GM13976 (cell line): ENCODE measurements around the gene C5orf63.
"Not testable (repeated sequence)": the region's sequence is repeated elsewhere in the genome, so short reads cannot be mapped to it uniquely, and the experiment has no call there.

Experiments used
- DNase-seq: peaks from one replicate; pipeline ENCODE4 v3.0.0; 2012; ENCODE audit warnings: low spot score
- CTCF ChIP-seq: IDR thresholded peaks from 2 replicates; pipeline ENCODE4 v1.5.1; 2012; ENCODE audit warnings: borderline replicate concordance, mild to moderate bottlenecking; ENCODE audit not compliant: insufficient read depth; ENCODE audit errors: extremely low read depth, missing control alignments, control extremely low read depth
- in situ Hi-C: fragments of 300-500 bp; cut with MboI; formaldehyde crosslinking; loops from one replicate; pipeline ENCODE4 v1.12.0; 2022; ENCODE audit warnings: low sequenced_read_pairs, mixed read lengths, inconsistent platforms; ENCODE audit not compliant: unreplicated experiment

C5orf63 gene

GRCh38 chr5:127063257-127063913 lies 9.9 kb downstream of the C5orf63 start:
- in situ Hi-C loops: no loop called here
- no peak for DNase-seq
- no peak for TF ChIP-seq CTCF

DNA sequence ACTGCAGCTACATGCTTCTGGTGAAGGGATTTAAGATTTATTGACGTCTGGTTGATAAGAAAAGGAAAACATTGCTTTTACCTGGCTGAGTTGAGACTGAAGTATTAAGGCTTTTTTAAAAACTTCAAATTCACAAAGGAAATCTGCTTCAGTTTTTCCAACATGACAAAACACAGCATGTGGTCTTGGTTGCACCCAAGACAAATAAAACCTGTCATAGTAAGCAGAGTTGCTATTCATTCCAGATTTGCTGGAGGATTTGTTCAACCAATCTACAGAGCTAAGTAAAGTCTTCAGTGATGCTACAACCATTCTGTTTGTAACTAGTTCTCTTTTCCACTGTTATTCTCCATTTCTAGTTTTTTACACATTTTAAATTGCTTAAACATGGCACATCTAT lies 11.3 kb downstream of the C5orf63 start:
- no peak for TF ChIP-seq CTCF
- in situ Hi-C loops: no loop called here
- no peak for DNase-seq

GRCh38 chr5:127061537-127061936 lies 11.8 kb downstream of the C5orf63 start:
- in situ Hi-C loops: no loop called here
- no peak for TF ChIP-seq CTCF

DNA sequence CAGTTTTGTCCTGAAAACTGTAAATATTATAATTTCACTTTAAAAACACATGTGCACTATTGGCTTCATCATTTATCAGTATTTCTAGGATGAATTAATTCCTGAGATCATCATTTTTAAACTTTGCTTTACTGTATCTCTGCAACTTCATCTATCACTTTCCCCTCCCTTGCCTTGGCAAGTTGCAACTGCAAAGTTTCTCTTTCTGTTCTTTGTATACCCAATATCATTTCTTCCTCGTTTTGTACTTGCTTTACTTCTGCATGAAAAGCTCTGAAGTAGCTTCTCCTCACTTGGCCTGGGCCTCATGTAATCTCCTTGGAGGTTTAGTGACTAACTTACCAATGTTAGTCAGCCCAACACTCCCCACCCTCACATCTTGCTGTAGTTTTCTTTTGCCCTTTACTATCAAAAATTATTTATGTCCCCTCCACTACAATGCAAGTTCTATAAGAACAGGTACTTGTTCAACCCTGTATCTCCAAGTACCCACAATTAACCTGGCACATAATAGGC lies 12.8 kb downstream of the C5orf63 start:
- in situ Hi-C loops: no loop called here
- TF ChIP-seq CTCF: no peak
- no peak for DNase-seq

More at GRCh38 chr5:127061537-127061936, 11.8 kb downstream of the C5orf63 start:
- DNase-seq: no peak

DNA sequence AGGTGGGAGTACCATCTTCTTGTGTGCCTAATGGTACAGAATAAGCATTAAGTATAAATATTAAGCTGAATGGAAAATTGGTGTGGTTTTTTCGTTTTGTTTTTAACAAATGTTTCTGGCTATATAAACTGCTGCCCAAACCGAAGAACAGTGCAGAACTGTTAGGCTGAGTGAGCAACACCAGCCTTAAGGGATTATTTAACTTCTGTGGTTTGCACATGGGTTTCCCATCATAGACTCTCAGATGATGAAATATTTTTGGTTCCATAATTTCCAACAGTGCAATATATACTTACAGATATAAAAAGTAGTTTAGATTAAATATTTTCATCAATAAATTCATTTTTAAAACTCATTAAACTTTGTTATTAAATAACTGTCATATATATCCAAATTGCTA lies 16.4 kb downstream of the C5orf63 start:
- no peak for TF ChIP-seq CTCF
- in situ Hi-C loops: no loop called here
- no peak for DNase-seq

DNA sequence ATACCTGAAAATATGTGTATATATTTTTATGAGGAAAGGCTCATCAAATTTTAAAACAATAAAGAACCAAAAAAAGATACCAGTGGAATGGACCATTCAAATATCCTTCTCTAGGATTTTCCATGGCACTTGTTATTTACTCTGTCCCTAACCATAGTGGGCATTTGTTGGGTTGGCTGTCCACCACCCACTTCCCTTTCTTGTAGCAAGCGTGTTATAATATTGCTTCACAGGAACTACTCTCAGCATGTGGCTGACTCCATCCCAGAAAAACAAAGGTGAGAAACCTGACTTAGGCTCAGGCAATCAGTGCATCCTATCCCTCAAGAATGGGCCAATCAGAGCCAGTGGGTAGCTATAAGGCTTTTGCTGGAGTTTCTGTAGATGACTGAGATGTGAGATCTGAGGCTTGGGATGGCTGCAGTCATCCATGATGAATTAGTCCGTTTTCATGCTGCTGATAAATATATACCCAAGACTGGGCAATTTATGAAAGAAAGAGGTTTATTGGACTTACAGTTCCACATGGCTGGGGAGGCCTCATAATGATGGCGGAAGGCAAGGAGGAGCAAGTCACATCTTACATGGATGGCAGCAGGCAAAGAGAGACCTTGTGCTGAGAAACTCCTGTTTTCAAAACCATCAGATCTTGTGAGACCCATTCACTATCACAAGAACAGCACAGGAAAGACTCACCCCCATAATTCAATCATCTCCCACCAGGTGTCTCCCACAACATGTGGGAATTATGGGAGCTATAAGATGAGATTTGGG lies 17.2 kb downstream of the C5orf63 start:
- no peak for TF ChIP-seq CTCF
- no peak for DNase-seq
- in situ Hi-C loops: no loop called here

DNA sequence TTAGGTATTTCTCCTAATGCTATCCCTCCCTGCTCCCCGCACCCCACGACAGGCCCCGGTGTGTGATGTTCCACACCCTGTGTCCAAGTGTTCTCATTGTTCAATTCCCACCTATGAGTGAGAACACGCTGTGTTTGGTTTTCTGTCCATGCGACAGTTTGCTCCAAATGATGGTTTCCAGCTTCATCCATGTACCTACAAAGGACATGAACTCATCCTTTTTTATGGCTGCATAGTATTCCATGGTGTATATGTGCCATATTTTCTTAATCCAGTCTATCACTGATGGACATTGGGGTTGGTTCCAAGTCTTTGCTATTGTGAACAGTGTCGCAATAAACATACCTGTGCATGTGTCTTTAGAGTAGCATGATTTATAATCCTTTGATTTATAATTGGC lies 19.8 kb downstream of the C5orf63 start:
- DNase-seq, in situ Hi-C loops: not testable (repeated sequence)
